HG03442 (cell line): ENCODE results near the gene JADE1.

Source experiments
- ATAC-seq: cut with Tn5 transposase; IDR thresholded peaks from one replicate; pipeline ENCODE4 v1.9.1; 2021; ENCODE audit warnings: mild to moderate bottlenecking, moderate library complexity; ENCODE audit not compliant: unreplicated experiment

JADE1 gene

DNA sequence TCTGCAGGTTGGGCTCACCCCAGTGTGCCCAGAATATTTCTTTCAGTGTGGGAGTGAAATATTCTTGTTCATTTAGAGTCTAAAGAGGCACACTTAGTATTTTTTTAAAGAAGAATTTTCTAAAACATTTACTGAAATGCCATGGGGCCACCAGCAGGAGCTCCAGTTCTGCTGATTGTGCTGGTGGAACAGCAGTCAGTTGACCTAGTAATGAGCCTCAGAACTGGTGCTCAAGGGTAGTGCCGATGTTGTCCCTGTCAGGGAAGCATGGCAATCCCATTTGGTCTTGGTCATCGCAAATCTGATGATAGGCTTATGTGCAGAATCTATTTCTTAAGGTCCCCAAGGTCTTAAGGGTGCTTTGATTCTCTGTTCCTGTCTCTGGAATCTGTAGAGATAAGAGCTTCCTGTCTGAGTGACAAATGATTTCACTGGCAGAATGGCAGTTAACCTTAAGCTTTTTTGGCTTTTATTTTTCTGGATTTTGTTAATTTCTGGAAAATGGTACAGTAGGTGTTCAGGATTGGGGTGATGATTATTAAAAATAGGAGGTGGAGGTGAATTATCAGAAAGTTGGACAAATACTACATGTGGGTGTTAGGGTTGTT is 31.3 kb downstream of the JADE1 start:
- ATAC-seq: no peak

GRCh38 chr4:128841402-128841801 is 31.9 kb downstream of the JADE1 start:
- no peak for ATAC-seq

- no peak for ATAC-seq
Measured at GRCh38 chr4:128844931-128845330, 35.4 kb downstream of the JADE1 start.

DNA sequence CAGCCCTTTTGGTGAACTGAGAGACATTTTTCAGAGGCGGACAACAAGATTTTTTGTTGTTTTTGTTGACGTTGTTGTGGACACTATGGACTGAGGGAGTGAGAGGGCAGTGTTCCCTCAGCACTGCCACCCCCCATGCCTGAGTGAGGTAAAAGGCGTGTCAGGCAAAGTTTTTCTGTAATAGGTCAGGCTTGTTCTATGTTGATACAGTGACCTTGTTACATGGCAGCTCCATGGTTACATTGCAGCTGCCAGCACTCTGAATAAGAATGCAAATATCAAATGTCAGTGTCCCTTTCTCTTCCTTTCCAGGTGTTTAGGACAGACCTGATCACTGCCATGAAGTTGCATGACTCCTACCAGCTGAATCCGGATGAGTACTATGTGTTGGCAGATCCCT is 36.6 kb downstream of the JADE1 start:
- ATAC-seq: no peak

DNA sequence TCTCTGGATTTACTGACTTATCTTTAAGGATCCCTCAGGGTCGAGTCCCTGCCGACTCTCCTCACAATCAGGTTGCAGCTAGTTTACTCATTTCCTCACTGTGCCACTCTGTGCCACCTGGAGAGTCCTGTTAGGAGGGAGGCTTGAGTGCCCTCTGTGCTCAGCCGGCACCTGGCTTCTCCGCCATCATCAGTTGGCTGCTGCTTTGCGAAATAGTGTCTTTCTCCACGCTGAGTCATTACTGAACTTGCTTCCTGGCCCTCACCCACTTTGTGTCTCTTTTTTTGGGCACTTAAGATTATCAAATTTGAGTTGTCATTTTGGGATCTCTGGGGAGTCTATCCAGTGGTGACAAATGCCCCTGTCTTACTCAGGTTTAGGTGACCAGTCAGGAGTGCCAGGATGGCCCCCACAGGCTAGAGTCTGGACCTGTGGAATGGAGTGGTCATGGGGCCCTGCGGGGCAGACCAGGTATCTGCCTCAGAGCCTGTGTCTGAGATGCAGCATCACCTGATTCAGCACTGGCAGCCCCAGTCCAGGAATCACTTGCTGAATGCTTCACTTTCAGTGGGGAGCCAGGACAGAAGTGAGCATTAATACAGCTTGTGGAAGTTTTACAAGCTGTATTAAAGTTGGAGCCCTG is 37.7 kb downstream of the JADE1 start:
- ATAC-seq: no peak

GRCh38 chr4:128848461-128848860 is 39.0 kb downstream of the JADE1 start:
- no peak for ATAC-seq

- ATAC-seq: no peak
Measured at GRCh38 chr4:128850252-128850651, 40.8 kb downstream of the JADE1 start.

DNA sequence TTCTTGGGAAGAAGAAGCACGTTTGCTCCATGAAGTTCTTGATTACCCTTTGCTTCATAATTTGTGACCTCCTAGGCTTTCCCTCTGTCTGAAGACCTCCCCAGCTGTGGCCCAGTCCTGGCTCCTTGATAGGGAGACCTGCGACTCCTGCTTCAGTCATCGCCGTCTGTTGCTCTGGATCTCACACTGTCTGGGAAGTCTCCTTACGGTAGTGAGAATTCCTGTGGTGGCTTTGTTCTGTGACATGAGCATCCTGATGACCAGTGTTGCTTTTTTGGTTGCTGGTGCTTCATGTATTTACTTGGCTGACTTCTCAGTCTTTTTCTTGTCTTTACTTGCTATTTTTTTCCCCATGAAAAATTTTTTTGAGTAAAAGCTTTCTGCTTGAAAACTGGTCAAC is 44.2 kb downstream of the JADE1 start:
- ATAC-seq: no peak

GRCh38 chr4:128854433-128854832 is 44.9 kb downstream of the JADE1 start:
- ATAC-seq: peak; percentile 90

- no peak for ATAC-seq
Measured at GRCh38 chr4:128855621-128856020, 46.1 kb downstream of the JADE1 start.

GRCh38 chr4:128856246-128856645 is 46.7 kb downstream of the JADE1 start:
- no peak for ATAC-seq

DNA sequence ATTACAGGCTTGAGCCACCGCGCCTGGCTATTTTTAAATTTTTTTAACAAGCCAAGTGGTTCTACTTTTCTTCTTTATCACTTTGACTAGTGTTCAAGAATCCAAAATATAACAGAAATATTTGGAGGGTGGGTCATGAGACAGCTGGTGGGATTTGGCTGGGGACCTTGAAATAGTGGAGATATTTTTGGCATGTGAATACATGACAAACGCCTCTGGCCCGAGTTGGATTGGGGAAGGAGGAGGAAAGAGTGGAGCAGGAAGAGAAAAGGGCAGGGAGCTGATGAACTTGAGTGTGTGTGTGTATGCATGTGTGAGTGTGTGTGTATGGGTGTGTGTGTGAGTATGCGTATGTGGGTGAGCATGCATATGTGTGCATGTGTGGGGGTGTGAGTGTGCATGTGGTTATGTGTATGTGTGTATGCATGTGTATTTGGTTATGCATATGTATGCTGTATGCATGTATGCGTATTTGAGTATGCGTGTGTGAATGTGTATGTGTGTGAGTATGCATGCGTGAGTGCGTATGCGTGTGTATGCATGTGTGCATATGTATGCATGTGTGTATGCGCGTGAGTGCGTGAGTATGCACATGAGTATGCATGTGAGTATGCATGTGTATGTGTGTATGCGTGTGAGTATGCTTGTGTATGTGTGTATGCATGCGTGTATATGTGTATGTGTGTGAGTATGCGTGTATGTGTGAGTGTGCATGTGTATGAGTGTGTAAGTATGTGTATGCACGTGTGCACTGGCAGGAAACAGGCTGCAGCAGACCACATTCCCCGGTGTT is 49.6 kb downstream of the JADE1 start:
- ATAC-seq: no peak

DNA sequence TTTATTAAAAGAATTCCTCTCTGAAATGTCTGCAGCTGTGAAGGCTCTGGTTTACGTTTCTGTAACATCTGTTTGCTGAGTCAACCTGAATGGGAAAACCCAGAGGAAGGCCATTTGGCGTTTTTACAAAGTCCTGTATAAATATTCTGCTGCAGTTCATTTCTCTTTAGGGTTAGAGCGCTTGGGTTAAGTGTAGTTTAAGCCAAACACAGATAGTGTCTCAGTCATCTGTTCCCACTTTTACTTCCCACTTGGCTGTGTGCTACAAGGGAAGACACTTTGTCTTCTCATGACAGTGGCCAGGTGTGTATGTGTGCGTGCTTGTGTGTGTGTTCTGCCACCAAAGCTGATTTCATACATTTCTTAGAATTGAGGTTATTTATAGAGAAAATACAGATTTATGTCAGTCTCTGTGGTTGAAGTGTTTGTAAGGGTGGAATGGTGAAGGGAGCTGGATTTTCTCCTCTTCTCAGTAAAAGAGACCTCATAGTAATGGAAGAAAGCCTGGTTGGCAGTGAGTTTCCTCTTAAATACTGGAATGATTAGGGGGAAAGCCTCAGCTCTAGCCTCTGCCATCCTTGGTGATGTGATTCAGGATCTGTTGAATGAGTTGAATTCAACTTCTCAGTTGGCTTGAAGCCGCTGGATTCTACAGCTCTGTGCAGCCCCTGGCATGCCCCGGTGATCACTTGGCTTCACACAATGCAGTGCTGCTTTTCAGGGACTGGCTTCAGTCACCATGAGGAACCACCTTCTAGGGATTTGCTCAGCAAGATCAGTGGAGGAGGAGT is 50.6 kb downstream of the JADE1 start:
- ATAC-seq: no peak

DNA sequence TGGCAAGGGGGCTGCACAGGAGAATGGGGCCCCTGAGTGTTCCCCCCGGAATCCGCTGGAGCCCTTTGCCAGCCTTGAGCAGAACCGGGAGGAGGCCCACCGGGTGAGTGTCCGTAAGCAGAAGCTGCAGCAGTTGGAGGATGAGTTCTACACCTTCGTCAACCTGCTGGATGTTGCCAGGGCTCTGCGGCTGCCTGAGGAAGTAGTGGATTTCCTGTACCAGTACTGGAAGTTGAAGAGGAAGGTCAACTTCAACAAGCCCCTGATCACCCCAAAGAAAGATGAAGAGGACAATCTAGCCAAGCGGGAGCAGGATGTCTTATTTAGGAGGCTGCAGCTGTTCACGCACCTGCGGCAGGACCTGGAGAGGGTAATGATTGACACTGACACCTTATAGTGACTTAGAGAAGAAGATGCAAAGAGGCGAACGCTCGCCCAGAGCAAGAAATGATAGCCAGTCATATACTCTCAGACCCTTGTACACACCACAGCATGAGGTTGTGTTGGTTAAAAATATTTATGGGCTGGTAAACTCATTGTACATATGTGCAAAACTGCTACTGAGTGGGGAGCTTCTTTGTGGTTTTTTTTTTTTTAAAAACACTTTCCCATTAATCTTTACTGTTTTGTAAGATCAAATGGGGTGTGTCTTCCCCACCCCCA is 52.5 kb downstream of the JADE1 start:
- ATAC-seq: peak; percentile 6

DNA sequence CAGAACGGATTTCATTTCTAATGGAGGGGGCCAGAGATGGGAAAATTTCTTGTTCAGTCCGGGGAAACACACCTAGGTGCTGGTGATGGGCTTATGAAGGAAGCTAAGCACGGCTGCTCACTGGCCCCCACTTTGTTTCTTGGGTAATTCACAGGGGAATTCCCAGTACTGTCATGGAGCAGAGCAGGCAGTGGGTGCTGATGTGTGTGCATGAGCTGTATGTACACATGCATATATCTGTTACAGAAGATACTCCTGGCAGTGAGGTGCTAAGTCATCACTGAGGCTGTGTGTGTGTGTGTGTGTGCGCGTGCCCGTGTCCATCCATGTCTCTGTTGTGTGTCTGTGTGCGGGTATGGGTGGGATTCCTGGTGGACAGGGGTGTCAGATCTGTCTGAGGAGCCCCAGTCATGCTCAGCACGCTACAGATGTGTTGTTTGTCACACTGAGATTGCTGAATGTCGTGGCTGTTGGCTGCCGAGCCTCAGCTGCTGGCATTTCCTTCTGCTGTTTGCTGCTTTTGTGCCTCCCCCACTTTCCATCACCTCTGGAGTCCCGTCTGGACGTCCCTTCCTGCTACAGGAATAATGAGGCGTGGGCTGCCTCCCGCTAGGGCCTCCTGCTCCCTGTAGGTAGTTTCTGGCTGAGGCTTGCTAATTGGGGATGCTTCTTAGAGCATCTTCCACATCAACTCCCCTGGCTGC is 53.3 kb downstream of the JADE1 start:
- peak; percentile 57 for ATAC-seq

DNA sequence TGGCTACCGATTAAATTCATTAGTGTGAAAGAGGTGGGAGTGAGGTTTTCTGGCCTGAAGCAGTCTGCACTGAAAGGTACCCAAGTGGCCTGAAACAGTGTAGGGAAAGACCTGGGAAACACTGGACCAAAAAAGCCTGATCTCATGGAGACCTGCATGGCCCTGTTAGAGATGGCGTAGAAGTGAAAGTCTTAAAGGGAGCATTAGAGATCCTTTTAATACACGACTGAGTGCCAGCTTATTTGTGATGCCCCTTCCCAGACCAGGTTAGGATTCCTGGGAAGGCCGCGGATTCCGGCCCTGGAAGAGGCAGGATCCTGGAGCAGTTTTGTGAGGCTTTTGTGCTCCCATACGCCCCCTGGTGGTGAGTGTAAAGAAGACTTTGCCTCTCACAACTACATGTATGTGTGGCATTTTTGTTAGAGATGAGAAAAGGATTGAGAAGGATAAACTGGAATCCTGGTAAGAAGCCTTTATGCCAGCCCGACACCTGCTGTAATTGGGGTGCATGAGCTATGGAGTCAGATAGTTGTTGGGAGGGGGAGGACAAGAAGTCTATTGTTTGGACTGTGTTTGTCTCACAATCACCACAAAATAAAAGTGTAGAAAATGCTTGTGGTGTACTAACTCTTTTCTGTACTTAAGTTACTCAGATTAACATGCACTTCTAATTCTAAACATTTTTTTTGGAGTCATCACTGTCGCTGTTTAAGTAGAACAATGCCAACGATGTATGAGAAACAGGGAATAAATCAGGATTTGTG is 54.0 kb downstream of the JADE1 start:
- ATAC-seq: no peak

DNA sequence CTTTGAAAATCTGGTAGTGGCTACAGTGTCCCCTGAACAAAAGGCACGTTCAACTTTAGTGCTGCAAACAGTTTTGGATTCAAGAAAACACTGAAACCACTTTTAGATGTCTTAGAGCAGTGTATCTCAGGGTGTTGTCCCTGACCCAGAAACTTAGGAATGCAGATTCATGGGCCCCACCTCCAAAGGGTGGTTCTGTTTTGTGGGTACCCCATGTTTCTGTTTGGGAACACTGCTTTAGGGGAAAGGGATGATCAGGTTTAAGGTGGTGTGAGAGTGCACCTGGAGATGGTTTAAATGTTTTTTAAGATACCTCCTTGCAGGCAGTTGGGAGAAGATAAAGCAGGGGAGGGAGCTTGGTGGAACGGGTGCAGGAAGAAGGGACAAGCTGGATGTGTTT is 55.6 kb downstream of the JADE1 start:
- ATAC-seq: no peak

- ATAC-seq: no peak
Measured at GRCh38 chr4:128866269-128866668, 56.8 kb downstream of the JADE1 start.

DNA sequence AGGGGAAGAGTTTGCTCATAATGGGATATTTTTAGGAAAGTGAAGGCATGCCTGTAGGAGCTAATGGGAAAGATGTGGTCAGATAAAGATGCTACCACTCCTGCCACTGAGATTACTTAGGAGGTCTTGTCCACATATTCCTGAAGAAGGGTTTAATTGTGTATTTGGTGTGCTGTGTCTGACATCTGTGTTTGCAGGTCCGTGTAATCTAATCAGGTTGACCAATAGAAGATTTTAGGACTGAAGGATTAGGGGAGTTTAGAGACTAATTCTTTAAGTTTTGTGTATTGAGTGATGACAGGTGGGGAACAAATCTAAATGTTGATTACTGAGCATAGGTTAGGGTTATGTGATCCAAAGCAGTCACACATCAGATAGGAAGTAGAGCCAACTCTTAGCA is 57.2 kb downstream of the JADE1 start:
- ATAC-seq: no peak

DNA sequence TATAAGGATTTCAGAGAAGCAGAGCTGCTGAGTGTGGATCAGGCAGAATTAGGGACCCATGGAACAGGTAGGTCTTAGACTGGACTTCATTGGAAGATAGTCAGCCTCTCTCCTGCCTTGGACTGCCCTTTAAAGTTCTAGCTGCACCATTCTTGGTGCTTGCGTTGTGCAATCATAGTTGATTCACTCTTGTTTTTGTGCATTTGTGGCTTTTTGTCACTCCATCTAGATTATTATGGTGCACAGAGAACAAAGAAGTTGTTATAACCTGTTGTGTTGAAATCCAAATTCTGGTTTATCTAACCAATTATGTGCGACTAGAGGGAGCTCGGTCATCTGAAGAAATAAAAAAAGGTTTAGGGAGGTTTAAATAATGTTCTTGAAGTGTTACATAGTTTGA is 59.3 kb downstream of the JADE1 start:
- ATAC-seq: no peak
